Fibroblast of pulmonary artery (primary cell): Measurements from ENCODE around the gene RSPO3.
"Not testable (repeated sequence)": the region's sequence is repeated elsewhere in the genome, so short reads cannot be mapped to it uniquely, and the experiment has no call there.

ENCODE experiments used
- DNase-seq: peaks from one replicate; pipeline ENCODE4 v3.0.0-alpha.2; 2010; ENCODE audit warnings: low read depth
- H3K4me3 ChIP-seq: replicated peaks from 2 replicates; pipeline ENCODE4 v1.5.1; 2011; ENCODE audit warnings: low read depth, mild to moderate bottlenecking, control low read depth, low read length, moderate library complexity
- TF ChIP-seq, protein P1 (sequence below): IDR thresholded peaks from 2 replicates; pipeline ENCODE4 v1.5.1; 2011; ENCODE audit warnings: mild to moderate bottlenecking, control low read depth, low read length, inconsistent platforms; ENCODE audit errors: missing control alignments

RSPO3 gene

DNA sequence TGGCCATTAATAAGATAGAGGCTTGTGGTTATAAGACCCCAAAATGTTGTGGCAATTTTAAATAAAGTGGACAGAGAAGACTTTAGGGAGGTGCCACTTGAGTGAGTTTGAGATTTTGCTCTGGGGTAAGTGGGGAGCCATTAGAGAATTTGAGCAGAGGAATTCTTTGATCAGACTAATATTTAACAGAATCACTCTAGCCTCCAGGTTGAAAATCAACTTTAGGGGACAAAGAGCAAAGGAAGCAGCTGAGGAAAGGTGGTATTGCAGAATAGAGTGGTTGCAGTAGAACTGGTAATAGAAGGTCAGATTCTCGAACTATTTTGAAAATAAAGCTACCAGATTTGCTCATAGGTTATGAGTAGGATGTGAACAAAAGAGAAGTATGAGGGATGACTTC lies 97.5 kb downstream of the RSPO3 start:
- no peak overlapping the region for H3K4me3 ChIP-seq
- TF ChIP-seq, protein P1, sequence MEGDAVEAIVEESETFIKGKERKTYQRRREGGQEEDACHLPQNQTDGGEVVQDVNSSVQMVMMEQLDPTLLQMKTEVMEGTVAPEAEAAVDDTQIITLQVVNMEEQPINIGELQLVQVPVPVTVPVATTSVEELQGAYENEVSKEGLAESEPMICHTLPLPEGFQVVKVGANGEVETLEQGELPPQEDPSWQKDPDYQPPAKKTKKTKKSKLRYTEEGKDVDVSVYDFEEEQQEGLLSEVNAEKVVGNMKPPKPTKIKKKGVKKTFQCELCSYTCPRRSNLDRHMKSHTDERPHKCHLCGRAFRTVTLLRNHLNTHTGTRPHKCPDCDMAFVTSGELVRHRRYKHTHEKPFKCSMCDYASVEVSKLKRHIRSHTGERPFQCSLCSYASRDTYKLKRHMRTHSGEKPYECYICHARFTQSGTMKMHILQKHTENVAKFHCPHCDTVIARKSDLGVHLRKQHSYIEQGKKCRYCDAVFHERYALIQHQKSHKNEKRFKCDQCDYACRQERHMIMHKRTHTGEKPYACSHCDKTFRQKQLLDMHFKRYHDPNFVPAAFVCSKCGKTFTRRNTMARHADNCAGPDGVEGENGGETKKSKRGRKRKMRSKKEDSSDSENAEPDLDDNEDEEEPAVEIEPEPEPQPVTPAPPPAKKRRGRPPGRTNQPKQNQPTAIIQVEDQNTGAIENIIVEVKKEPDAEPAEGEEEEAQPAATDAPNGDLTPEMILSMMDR, result no peak
- no peak for DNase-seq

DNA sequence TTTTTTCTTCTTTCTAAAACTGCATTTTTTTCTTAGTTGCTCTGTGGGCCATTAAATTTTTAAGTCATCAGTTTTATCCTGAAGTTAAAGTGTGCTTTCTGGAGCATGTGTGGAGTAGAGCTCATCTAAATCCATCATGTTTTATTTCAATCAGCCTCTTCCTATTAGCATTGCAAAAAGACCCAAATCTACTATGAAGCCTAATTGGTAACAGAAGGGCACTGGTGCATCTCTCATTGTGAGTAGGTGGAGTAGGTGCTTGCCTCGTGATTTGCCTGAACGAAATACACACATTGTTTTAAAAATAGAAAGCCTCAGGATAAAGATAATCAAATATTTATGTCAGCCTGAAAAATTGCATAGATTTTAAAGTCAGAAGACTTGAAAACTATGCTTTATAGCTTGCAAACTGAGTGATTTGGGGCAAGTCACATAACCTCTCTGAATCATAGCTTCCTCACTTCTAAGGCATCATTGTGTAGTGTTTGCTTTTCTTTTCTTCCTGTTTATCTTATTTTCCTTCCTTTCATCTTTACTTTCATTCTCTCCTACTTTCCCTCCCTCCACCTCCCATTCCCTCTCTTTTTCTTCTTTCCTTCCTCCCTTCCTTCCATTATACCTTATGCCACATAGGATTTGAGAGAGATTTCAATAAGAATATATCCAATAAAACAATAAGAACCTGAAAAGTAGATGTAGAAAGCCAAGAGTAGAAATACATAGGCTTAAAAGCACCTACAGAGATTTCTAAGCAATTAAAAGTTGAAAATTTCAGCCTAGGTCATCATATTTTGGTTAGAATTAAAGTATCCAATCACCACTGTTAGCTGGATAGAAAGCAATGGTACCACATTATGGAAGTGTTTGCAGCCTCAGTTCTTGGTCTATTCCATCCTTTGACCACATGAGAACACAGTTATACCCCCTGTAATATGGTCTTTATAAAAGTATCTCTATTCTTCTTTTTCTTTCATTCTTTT lies 98.6 kb downstream of the RSPO3 start:
- DNase-seq, result no peak
- TF ChIP-seq, protein P1, result no peak
- H3K4me3 ChIP-seq, result no peak overlapping the region

DNA sequence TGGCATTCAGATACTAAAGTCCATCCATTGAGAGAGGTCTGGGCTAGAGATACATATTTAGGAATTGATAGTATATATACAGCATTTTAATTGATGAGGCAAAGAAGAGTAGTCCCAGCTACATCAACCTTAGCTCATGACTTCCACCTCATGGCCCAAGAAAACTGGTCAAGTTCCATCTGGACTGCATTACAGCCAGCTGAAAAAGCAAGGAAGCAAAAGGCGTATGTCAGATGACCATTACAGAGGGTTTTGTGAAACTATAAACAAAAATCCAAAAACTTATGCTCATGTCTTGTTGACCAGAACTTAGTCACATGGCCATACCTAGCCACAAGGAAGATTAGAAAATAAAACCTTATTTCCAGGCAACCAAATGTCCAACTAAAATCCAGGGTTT lies 101.4 kb downstream of the RSPO3 start:
- DNase-seq, result no peak
- no peak overlapping the region for H3K4me3 ChIP-seq
- TF ChIP-seq, protein P1, result no peak

DNA sequence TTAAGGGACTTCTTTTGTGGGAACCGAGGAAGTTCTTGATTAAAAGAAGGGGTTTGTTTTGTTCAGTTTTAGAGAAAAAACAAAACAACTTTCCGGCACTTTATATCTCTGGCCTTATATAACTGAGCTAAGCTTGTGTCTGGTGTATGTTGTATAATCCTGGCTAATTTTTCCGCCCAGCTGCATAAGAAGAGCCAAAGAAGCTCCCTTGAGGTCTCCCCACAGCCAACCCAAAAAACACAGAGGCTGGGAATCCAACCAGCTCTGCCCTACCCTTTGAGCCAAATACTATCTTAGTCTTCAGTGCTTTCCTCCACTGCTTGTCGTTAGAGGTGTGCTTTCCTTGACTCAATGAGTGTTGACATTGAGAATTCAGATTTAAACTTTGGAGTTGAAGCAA lies 102.7 kb downstream of the RSPO3 start:
- DNase-seq, result no peak
- TF ChIP-seq, protein P1, result no peak
- no peak overlapping the region for H3K4me3 ChIP-seq

DNA sequence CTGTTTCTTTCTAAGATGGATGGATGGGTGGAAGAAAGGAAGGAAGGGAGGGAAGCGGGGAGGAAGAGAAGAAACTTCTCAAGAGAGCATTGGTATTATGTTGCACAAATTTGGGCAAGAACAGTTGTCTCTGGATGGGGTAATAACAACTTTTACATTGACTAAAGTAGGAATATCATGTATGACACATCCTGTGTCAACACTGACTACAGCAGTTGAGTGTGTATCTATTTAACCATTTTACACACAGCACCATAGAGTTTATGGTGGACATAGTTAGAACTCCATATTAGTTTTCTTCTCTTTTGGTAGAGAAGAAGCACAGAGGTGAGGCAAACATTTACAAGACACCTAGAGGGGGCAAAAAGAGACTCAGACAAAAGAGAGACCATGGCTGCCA lies 103.9 kb downstream of the RSPO3 start:
- TF ChIP-seq, protein P1, result no peak
- H3K4me3 ChIP-seq, result no peak overlapping the region
- no peak for DNase-seq

DNA sequence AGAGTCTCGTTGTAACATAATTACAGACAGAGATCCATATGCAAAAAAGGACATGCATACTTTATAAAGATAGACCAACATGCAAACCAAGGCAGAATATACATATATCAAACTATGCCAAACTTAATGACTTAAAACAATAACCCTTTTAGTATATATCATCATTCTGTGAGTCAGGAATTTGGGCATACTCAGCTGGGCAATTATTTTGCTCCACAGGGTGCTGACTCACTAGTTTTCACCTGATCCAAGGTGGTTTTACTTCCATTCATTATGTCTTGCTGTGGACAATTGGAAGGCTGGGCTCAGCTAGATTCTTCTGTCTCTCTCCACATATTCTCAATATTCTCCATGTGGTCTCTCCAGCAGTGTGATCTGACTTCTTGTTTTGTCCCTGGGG lies 107.0 kb downstream of the RSPO3 start:
- TF ChIP-seq, protein P1, result no peak
- H3K4me3 ChIP-seq, result no peak overlapping the region

DNA sequence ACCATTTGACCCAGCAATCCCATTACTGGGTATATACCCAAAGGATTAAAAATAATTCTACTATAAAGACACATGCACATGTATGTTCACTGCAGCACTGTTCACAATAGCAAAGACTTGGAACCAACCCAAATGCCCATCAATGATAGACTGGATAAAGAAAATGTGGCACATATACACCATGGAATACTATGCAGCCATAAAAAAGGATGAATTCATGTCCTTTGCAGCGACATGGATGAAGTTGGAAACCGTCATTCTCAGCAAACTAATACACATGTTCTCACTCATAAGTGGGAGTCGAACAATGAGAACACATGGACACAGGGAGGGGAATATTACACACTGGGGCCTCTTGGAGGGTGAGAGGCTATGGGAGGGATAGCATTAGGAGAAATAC lies 115.3 kb downstream of the RSPO3 start:
- not testable (repeated sequence) for H3K4me3 ChIP-seq, DNase-seq

More for the DNA sequence above, 107.0 kb downstream of the RSPO3 start:
- DNase-seq, result no peak
